Mononuclear cell (primary cell): ENCODE measurements around the gene SLITRK3. TPM values are rescaled to one million over a fixed set of nuclear protein-coding genes. Genes with fewer than 3 reads are reported as not detected.

Source experiments
- H3K27me3 ChIP-seq: 2 replicates; pipeline ENCODE4 v1.6.0; 2011; ENCODE audit warnings: low read length, control low read depth; ENCODE audit not compliant: insufficient read depth
- H3K4me1 ChIP-seq: 2 replicates; pipeline ENCODE4 v1.5.1; 2011; ENCODE audit warnings: mild to moderate bottlenecking, low read length, control low read depth; ENCODE audit not compliant: insufficient read depth
- H3K4me3 ChIP-seq: 2 replicates; pipeline ENCODE4 v1.5.1; 2011; ENCODE audit warnings: mild to moderate bottlenecking, low read length, moderate library complexity
- H3K9me3 ChIP-seq: 2 replicates; pipeline ENCODE4 v1.5.1; 2011; ENCODE audit warnings: low read depth, mild to moderate bottlenecking, control low read depth, low read length
- total RNA-seq: library from RNA; depleted of rRNA; stranded (reverse); fragments of >200 nt; gene quantifications from one replicate; pipeline ENCODE4 v1.2.3, GENCODE V29; 2012

Gene SLITRK3
- total RNA-seq, 1 donor, result not detected

DNA sequence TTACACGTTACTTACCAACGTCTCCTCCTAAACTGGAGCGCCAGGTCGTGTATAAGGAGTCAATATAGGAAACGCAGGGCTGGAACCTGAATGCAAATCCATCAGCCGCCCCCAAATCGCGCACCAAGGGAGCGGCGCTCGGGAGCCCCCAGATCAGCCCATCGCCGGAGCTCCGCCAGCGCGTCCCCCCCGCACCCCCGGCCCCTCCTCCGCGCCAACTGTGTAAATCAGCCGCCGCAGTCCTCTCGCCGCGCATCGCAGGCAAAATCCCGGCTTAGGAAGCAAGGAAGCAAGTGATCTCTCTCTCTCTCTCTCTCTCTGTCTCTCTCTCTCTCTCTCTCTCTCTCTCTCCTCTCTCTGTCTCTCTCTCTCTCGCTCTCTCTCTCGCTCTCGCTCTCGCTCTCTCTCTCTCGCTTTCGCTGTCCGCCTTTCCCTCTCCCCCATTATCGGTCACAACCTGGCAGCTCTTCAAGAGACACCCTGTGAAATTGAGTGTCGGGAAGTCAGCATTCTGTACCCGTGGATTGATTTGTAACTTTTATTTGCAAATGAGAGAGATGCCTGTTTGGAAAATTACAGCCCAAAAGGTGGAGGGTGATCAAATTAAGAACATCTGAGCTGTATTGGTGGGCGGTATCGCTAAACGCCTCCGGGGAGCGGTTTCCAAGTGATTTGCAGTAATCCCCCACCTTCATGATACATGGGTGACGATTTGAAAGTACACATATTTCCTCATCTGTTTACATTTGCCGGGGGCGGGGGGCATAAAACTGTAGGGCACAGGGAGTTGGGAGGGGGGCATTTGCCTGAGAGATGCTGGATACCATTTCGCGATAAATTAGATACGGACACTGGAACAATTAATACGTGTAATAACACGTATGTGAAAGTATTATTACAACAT lies 645 bp upstream of the SLITRK3 start:
- Histone ChIP-seq H3K9me3 (no peaks in the 10 kb centered on the region), H3K4me3 (no peak overlapping the region), H3K4me1 (no peaks in the 10 kb centered on the region), H3K27me3 (peaks cover 68% of the 10 kb centered on the region)

- no peaks in the 10 kb centered on the region for H3K9me3 ChIP-seq
- H3K4me1 ChIP-seq, result no peaks in the 10 kb centered on the region
- peaks cover 62% of the 10 kb centered on the region for H3K27me3 ChIP-seq
- H3K4me3 ChIP-seq, result no peak overlapping the region
These were observed 944 bp downstream of the SLITRK3 start for GRCh38 chr3:165195241-165195639.

DNA sequence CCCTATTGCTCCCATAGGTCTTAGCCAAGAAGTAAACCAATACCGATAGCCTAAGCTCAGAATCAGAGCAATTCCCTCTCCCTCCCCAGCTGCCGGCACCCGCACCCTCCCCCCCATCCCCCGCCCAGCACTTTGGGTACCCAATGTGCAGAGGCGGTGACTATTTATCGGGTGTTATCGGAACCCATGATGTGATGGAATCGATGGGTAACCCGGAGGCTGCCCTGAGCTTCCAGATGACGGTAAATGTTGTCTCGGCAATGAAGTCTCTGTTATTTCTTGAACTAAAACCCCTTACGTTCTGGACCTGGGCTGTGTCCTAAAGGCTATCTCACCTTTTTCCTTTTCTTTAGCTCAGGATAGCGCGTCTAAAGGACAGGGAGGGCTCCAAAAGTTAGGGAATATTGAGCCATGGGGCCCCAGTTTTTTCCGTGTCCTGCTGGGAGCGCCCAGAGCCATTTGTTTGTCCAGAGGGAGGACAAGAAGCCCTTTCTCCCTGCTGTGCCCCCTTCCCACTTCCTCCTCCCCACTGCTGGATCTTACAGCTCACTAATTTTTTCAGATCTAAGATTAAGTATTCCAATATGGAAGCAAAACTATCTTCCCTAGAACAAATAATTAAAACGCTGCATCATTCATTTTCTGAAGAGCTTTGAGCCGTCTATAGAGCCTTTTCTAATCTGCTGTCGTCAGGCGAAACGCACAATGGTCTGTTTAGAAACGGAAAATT lies 1.5 kb downstream of the SLITRK3 start:
- Histone ChIP-seq H3K27me3 (peaks cover 62% of the 10 kb centered on the region), H3K9me3 (no peaks in the 10 kb centered on the region), H3K4me1 (no peaks in the 10 kb centered on the region), H3K4me3 (no peak overlapping the region)

- Histone ChIP-seq H3K4me3 (no peak overlapping the region), H3K27me3 (peaks cover 61% of the 10 kb centered on the region), H3K9me3 (no peaks in the 10 kb centered on the region), H3K4me1 (no peaks in the 10 kb centered on the region)
These were observed 2.6 kb downstream of the SLITRK3 start for GRCh38 chr3:165193366-165194254.

DNA sequence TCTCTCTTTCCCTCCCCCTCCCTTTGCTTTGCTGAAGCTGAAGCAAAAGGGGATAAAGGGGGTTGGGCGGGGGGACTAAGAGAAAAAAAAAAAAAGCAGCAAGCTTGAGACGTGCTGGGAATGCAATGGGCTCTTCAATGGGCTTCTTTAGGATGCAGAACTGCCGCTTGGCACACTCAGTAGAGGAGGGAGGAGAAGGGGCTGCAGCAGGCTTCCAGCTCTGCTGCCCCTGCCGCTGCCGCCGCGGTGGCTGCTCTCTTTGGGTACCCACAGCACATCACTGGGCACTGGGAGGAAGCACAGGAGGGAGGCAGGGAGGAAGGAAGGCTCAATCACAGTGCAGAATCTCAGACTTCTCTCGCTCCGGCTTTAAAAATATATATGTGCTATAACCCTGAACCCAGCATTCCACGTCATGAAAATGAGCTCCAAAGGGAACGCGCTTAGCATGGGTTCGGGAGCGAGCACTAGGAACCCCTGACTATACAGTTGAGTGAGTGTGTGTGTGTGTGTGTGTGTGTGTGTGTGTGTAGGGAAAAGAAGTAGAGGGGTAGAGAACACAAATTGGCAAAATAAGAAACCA lies 3.5 kb downstream of the SLITRK3 start:
- Histone ChIP-seq H3K9me3 (no peaks in the 10 kb centered on the region), H3K4me3 (no peak overlapping the region), H3K4me1 (no peaks in the 10 kb centered on the region), H3K27me3 (peaks cover 52% of the 10 kb centered on the region)

DNA sequence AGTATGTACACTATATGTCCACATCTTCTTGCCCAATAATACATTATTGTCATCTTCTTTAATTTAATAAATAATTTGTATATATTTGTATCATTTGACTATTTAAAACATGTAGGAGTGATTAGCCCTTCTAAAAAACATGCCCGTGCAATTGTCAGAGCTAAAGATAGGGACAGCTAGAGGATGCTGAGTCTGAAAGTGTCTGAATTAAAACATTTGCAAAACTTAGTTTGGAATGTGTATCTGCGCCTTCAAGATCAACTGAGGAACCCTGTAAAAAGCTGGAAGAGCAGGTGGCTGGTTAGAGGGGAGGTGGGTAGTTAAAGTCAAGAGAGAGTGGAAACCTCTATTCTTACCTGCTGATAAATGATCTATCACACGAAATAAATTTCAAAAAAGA lies 4.7 kb downstream of the SLITRK3 start:
- peaks cover 41% of the 10 kb centered on the region for H3K27me3 ChIP-seq
- no peak overlapping the region for H3K4me3 ChIP-seq
- H3K4me1 ChIP-seq, result no peaks in the 10 kb centered on the region
- H3K9me3 ChIP-seq, result no peaks in the 10 kb centered on the region

- Histone ChIP-seq H3K4me3 (no peak overlapping the region), H3K4me1 (no peaks in the 10 kb centered on the region), H3K27me3 (peaks cover 14% of the 10 kb centered on the region), H3K9me3 (no peaks in the 10 kb centered on the region)
These were observed 7.7 kb downstream of the SLITRK3 start for GRCh38 chr3:165188452-165188851.

GRCh38 chr3:165185707-165186327 lies 10.4 kb downstream of the SLITRK3 start:
- H3K4me1 ChIP-seq, result no peaks in the 10 kb centered on the region
- H3K9me3 ChIP-seq, result no peaks in the 10 kb centered on the region
- no peak overlapping the region for H3K4me3 ChIP-seq
- no peaks in the 10 kb centered on the region for H3K27me3 ChIP-seq

DNA sequence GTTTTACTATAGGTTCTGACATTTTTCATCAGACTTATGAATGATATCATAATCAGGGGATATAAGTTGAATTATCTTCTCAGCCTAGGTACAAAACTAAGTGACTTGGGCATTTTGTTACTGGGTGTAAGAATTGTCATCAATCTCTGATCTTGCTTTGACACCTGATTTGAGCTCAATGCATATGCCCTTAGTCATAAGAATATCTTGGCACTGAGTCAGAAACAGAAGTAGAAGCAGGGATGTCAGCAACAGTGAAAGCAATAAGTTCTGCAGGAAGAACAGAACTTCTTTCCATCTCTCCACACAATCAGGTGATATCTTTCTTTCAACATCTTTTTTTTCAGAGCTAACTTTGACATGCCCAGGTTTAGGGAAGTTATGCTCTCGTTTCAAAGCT lies 14.6 kb downstream of the SLITRK3 start:
- no peaks in the 10 kb centered on the region for H3K27me3 ChIP-seq
- no peaks in the 10 kb centered on the region for H3K4me1 ChIP-seq
- no peak overlapping the region for H3K4me3 ChIP-seq
- no peaks in the 10 kb centered on the region for H3K9me3 ChIP-seq

- Histone ChIP-seq H3K4me3 (no peak overlapping the region), H3K4me1 (no peaks in the 10 kb centered on the region), H3K9me3 (no peaks in the 10 kb centered on the region), H3K27me3 (no peaks in the 10 kb centered on the region)
These were observed 25.9 kb downstream of the SLITRK3 start for GRCh38 chr3:165170236-165170635.

- no peaks in the 10 kb centered on the region for H3K27me3 ChIP-seq
- no peaks in the 10 kb centered on the region for H3K9me3 ChIP-seq
- no peak overlapping the region for H3K4me3 ChIP-seq
- no peaks in the 10 kb centered on the region for H3K4me1 ChIP-seq
These were observed 26.8 kb downstream of the SLITRK3 start for GRCh38 chr3:165169368-165169767.

DNA sequence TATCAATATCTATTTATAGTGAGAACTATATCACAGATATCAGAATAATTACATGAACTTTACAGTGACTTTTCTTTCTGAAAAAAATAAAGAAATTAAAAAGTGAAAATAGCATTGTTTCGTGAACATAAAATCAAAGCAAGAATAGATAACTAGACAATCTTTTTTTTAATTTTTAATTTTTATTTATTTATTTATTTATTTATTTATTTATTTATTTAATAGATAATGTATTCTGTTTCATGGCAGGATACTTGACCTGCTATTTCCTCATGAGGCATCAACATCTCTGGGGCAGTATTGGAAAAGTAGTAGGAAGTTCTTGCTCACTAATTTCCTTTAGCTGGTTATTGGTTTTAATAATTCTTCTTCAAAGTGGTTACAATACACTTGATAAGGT lies 33.3 kb downstream of the SLITRK3 start:
- Histone ChIP-seq H3K27me3 (no peaks in the 10 kb centered on the region), H3K9me3 (no peaks in the 10 kb centered on the region), H3K4me3 (no peak overlapping the region), H3K4me1 (no peaks in the 10 kb centered on the region)

DNA sequence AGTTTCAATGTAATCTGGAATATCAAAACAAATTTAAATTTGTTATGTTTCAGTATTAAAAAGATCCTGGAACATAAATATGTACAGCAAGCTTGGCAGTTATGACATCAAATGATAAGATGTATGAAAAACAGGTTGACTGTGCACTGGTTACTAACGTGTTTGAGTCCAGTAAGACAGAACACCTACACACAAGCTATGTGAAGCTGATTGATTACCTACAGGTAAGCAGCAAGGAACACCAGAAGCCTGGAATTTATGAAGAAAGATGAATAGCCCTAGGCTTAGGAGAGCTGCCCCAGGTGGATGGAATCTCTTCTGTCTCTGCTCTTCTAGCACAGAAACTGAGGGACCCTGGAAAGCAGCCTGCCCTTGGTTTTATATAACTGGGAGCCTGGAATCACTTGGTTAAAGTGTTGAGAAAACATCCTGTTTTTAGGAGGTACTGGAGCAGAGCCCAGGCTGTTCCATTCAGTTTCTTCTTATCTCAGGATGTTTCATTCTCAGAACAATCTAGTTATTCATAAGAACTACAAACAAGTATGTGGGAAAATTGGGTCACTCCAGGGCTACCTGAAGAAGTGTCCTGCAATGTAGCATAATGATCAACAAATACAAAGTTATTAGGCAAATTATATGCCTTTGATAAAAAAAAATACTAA lies 36.3 kb downstream of the SLITRK3 start:
- Histone ChIP-seq H3K27me3 (no peaks in the 10 kb centered on the region), H3K4me3 (no peak overlapping the region), H3K4me1 (no peaks in the 10 kb centered on the region), H3K9me3 (no peaks in the 10 kb centered on the region)

- Histone ChIP-seq H3K27me3 (no peaks in the 10 kb centered on the region), H3K4me3 (no peak overlapping the region), H3K9me3 (no peaks in the 10 kb centered on the region), H3K4me1 (no peaks in the 10 kb centered on the region)
These were observed 38.2 kb downstream of the SLITRK3 start for GRCh38 chr3:165158011-165158410.
